HG03060 (cell line): Measurements from ENCODE around the gene JAZF1.
A peak's percentile ranks its signal among the peaks of the same experiment; 100 is the strongest.

Experiments
- ATAC-seq: cut with Tn5 transposase; IDR thresholded peaks from one replicate; pipeline ENCODE4 v1.9.1; 2021; ENCODE audit warnings: low read depth, moderate number of reproducible peaks; ENCODE audit not compliant: unreplicated experiment

The JAZF1 gene

GRCh38 chr7:27995228-27995627, 185.4 kb downstream of the JAZF1 start:
- ATAC-seq: no peak

- ATAC-seq: no peak
Measured at GRCh38 chr7:27994639-27995038, 186.0 kb downstream of the JAZF1 start.

- ATAC-seq: no peak
Measured at GRCh38 chr7:27992755-27993493, 187.7 kb downstream of the JAZF1 start.

GRCh38 chr7:27992097-27992496, 188.5 kb downstream of the JAZF1 start:
- ATAC-seq: no peak

GRCh38 chr7:27991006-27991528, 189.5 kb downstream of the JAZF1 start:
- ATAC-seq: no peak

GRCh38 chr7:27976531-27976930, 204.1 kb downstream of the JAZF1 start:
- ATAC-seq: no peak

GRCh38 chr7:27973625-27974024, 207.0 kb downstream of the JAZF1 start:
- ATAC-seq: no peak

GRCh38 chr7:27972276-27972675, 208.3 kb downstream of the JAZF1 start:
- no peak for ATAC-seq

GRCh38 chr7:27971171-27971812, 209.3 kb downstream of the JAZF1 start:
- ATAC-seq: no peak

GRCh38 chr7:27970350-27970749, 210.2 kb downstream of the JAZF1 start:
- ATAC-seq: no peak

GRCh38 chr7:27969346-27969745, 211.2 kb downstream of the JAZF1 start:
- no peak for ATAC-seq

GRCh38 chr7:27967639-27968038, 213.0 kb downstream of the JAZF1 start:
- peak; percentile 48 for ATAC-seq

GRCh38 chr7:27966219-27966780, 214.3 kb downstream of the JAZF1 start:
- ATAC-seq: no peak

- ATAC-seq: no peak
Measured at GRCh38 chr7:27965650-27966049, 214.9 kb downstream of the JAZF1 start.

- ATAC-seq: no peak
Measured at GRCh38 chr7:27964820-27965219, 215.8 kb downstream of the JAZF1 start.

GRCh38 chr7:27963056-27963455, 217.5 kb downstream of the JAZF1 start:
- no peak for ATAC-seq

- no peak for ATAC-seq
Measured at GRCh38 chr7:27962273-27962672, 218.3 kb downstream of the JAZF1 start.

GRCh38 chr7:27961255-27961654, 219.3 kb downstream of the JAZF1 start:
- ATAC-seq: no peak

GRCh38 chr7:27960415-27960814, 220.2 kb downstream of the JAZF1 start:
- ATAC-seq: no peak

GRCh38 chr7:27958933-27959548, 221.6 kb downstream of the JAZF1 start:
- ATAC-seq: no peak

GRCh38 chr7:27955596-27955995, 225.0 kb downstream of the JAZF1 start:
- no peak for ATAC-seq
